PFSK-1 (cell line): Measurements from ENCODE around the gene FOXJ2.

Experiments
- FOXP2 ChIP-seq: optimal IDR thresholded peaks from 2 replicates; pipeline ENCODE3; 2011; ENCODE audit warnings: borderline replicate concordance, control low read depth, inconsistent platforms; ENCODE audit not compliant: insufficient read depth; ENCODE audit errors: extremely low read length, extremely low read depth
- POLR2AphosphoS5 ChIP-seq: IDR thresholded peaks from 2 replicates; pipeline ENCODE4 v1.6.1; 2012; ENCODE audit warnings: low read depth, mild to moderate bottlenecking, control low read depth, low read length, moderate library complexity
- REST ChIP-seq, 2 experiments: IDR thresholded peaks; 2 replicates each; pipeline versions ENCODE4 v1.6.1 to v1.8.0; 2011 to 2012; ENCODE audit warnings: low read depth in 2 of 2, low read length in 2 of 2, control low read depth in 1 of 2, inconsistent platforms in 1 of 2, mild to moderate bottlenecking in 1 of 2, moderate library complexity in 1 of 2; ENCODE audit not compliant: insufficient read depth in 1 of 2

GRCh38 chr12:8030189-8030588 lies 2.3 kb upstream of the FOXJ2 start:
- TF ChIP-seq POLR2AphosphoS5, result no peak
- TF ChIP-seq FOXP2, result no peak
- no peak for TF ChIP-seq REST (IDR thresholded peaks at IDR 0.05; ENCODE audit: insufficient read depth in 1 of 2, low read depth in 2 of 2, low read length in 2 of 2)
